Measurements from ENCODE around the gene EBF4. TPM values are rescaled to one million over a fixed set of nuclear protein-coding genes. Genes with fewer than 3 reads are reported as not detected.

The EBF4 gene
- polyA plus RNA-seq, 6 donors from 2014 or later, result 0.28 TPM; not detected in 5

GRCh38 chr20:2708665-2709064 lies 16.1 kb downstream of the EBF4 start:
- H3K4me3 Mint-ChIP-seq, result no peak overlapping the region
- no peaks in the 10 kb centered on the region for H3K4me1 Mint-ChIP-seq
- ATAC-seq (ENCODE audit: low read depth in 2 of 2) (no peak), DNase-seq (no peak)
- peaks cover 12 to 34% (median 32%) of the 10 kb centered on the region in 3 donors for H3K27me3 Mint-ChIP-seq
- no peaks in the 10 kb centered on the region for H3K9me3 Mint-ChIP-seq
- H3K36me3 Mint-ChIP-seq, result no peaks in the 10 kb centered on the region
- H3K27ac Mint-ChIP-seq, result no peak overlapping the region

GRCh38 chr20:2709205-2709981 lies 16.8 kb downstream of the EBF4 start:
- ATAC-seq (ENCODE audit: low read depth in 2 of 2), result no peak
- no peak overlapping the region for H3K4me3 Mint-ChIP-seq
- no peak overlapping the region for H3K27ac Mint-ChIP-seq
- DNase-seq, result no peak
- no peaks in the 10 kb centered on the region for H3K9me3 Mint-ChIP-seq
- peaks cover 10 to 32% (median 30%) of the 10 kb centered on the region in 3 donors for H3K27me3 Mint-ChIP-seq
- H3K36me3 Mint-ChIP-seq, result no peaks in the 10 kb centered on the region
- no peaks in the 10 kb centered on the region for H3K4me1 Mint-ChIP-seq

GRCh38 chr20:2713285-2713684 lies 20.7 kb downstream of the EBF4 start:
- Mint-ChIP-seq H3K4me3 (no peak overlapping the region), H3K36me3 (peaks cover 0 to 4% of the 10 kb centered on the region in 2 donors), H3K27ac (no peak overlapping the region), H3K4me1 (no peaks in the 10 kb centered on the region), H3K27me3 (peaks cover 0 to 5% (median 5%) of the 10 kb centered on the region in 3 donors), H3K9me3 (peaks cover 0 to 19% (median 8%) of the 10 kb centered on the region in 7 donors)
- ATAC-seq (ENCODE audit: low read depth in 2 of 2), result no peak
- no peak for DNase-seq

GRCh38 chr20:2729251-2729713 lies 36.7 kb downstream of the EBF4 start:
- Mint-ChIP-seq H3K4me1 (peaks cover 6 to 15% (median 7%) of the 10 kb centered on the region in 3 donors), H3K9me3 (peaks cover 0 to 33% (median 19%) of the 10 kb centered on the region in 7 donors), H3K27ac (peak overlapping the region in 2 of 6 donors; percentile 19 to 83), H3K36me3 (peaks cover 0 to 18% of the 10 kb centered on the region in 2 donors), H3K27me3 (peaks cover 40 to 78% (median 43%) of the 10 kb centered on the region in 3 donors), H3K4me3 (peak overlapping the region in 1 of 8 donors; percentile 69)
- ATAC-seq (ENCODE audit: low read depth in 2 of 2) (peak; percentile 83 to 90), DNase-seq (no peak)

GRCh38 chr20:2729791-2730190 lies 37.2 kb downstream of the EBF4 start:
- Mint-ChIP-seq H3K27me3 (peaks cover 40 to 79% (median 44%) of the 10 kb centered on the region in 3 donors), H3K27ac (no peak overlapping the region), H3K9me3 (peaks cover 0 to 35% (median 19%) of the 10 kb centered on the region in 7 donors), H3K4me3 (no peak overlapping the region), H3K36me3 (peaks cover 0 to 17% of the 10 kb centered on the region in 2 donors), H3K4me1 (peaks cover 6 to 15% (median 7%) of the 10 kb centered on the region in 3 donors)
- ATAC-seq (ENCODE audit: low read depth in 2 of 2) (no peak), DNase-seq (no peak)

GRCh38 chr20:2734899-2735298 lies 42.3 kb downstream of the EBF4 start:
- ATAC-seq (ENCODE audit: low read depth in 2 of 2) (no peak), DNase-seq (no peak)
- Mint-ChIP-seq H3K27ac (no peak overlapping the region), H3K9me3 (peaks cover 0 to 26% (median 17%) of the 10 kb centered on the region in 7 donors), H3K4me1 (peaks cover 0 to 6% (median 0%) of the 10 kb centered on the region in 3 donors), H3K4me3 (no peak overlapping the region), H3K27me3 (peaks cover 27 to 84% (median 45%) of the 10 kb centered on the region in 3 donors), H3K36me3 (peaks cover 0 to 9% of the 10 kb centered on the region in 2 donors)

GRCh38 chr20:2736441-2736840 lies 43.9 kb downstream of the EBF4 start:
- no peaks in the 10 kb centered on the region for H3K4me1 Mint-ChIP-seq
- no peak overlapping the region for H3K4me3 Mint-ChIP-seq

GRCh38 chr20:2738331-2739041 lies 45.9 kb downstream of the EBF4 start:
- Mint-ChIP-seq H3K4me3 (no peak overlapping the region), H3K27ac (no peak overlapping the region), H3K27me3 (peaks cover 37 to 84% (median 71%) of the 10 kb centered on the region in 3 donors), H3K4me1 (peaks cover 5 to 8% (median 6%) of the 10 kb centered on the region in 3 donors), H3K9me3 (peaks cover 0 to 12% (median 1%) of the 10 kb centered on the region in 7 donors), H3K36me3 (peaks cover 0 to 2% of the 10 kb centered on the region in 2 donors)
- DNase-seq (no peak), ATAC-seq (ENCODE audit: low read depth in 2 of 2) (no peak)

More at GRCh38 chr20:2736441-2736840, 43.9 kb downstream of the EBF4 start:
- Mint-ChIP-seq H3K27ac (no peak overlapping the region), H3K27me3 (peaks cover 33 to 84% (median 54%) of the 10 kb centered on the region in 3 donors), H3K36me3 (peaks cover 0 to 9% of the 10 kb centered on the region in 2 donors), H3K9me3 (peaks cover 0 to 26% (median 17%) of the 10 kb centered on the region in 7 donors)
- DNase-seq, result no peak
- ATAC-seq (ENCODE audit: low read depth in 2 of 2), result no peak

GRCh38 chr20:2739042-2739398 lies 46.4 kb downstream of the EBF4 start:
- Mint-ChIP-seq H3K36me3 (no peaks in the 10 kb centered on the region), H3K9me3 (peaks cover 0 to 10% (median 0%) of the 10 kb centered on the region in 7 donors), H3K27ac (no peak overlapping the region), H3K27me3 (peaks cover 36 to 85% (median 73%) of the 10 kb centered on the region in 3 donors), H3K4me3 (no peak overlapping the region), H3K4me1 (peaks cover 5 to 8% (median 6%) of the 10 kb centered on the region in 3 donors)
- no peak for DNase-seq
- no peak for ATAC-seq (ENCODE audit: low read depth in 2 of 2)

GRCh38 chr20:2740702-2741101 lies 48.1 kb downstream of the EBF4 start:
- peaks cover 5 to 8% (median 6%) of the 10 kb centered on the region in 3 donors for H3K4me1 Mint-ChIP-seq

GRCh38 chr20:2741463-2741862 lies 48.9 kb downstream of the EBF4 start:
- Mint-ChIP-seq H3K36me3 (no peaks in the 10 kb centered on the region), H3K9me3 (no peaks in the 10 kb centered on the region), H3K27ac (no peak overlapping the region), H3K4me3 (no peak overlapping the region), H3K4me1 (peaks cover 5 to 8% (median 6%) of the 10 kb centered on the region in 3 donors), H3K27me3 (peaks cover 23 to 84% (median 70%) of the 10 kb centered on the region in 3 donors)
- DNase-seq (no peak), ATAC-seq (ENCODE audit: low read depth in 2 of 2) (no peak)

More at GRCh38 chr20:2740702-2741101, 48.1 kb downstream of the EBF4 start:
- H3K36me3 Mint-ChIP-seq, result no peaks in the 10 kb centered on the region
- peaks cover 27 to 80% (median 69%) of the 10 kb centered on the region in 3 donors for H3K27me3 Mint-ChIP-seq
- ATAC-seq (ENCODE audit: low read depth in 2 of 2) (no peak), DNase-seq (no peak)
- H3K4me3 Mint-ChIP-seq, result peak overlapping the region in 1 of 8 donors; percentile 21
- H3K27ac Mint-ChIP-seq, result no peak overlapping the region
- H3K9me3 Mint-ChIP-seq, result no peaks in the 10 kb centered on the region

GRCh38 chr20:2741881-2742280 lies 49.3 kb downstream of the EBF4 start:
- H3K27ac Mint-ChIP-seq, result no peak overlapping the region
- H3K4me1 Mint-ChIP-seq, result peaks cover 5 to 8% (median 6%) of the 10 kb centered on the region in 3 donors
- DNase-seq, result no peak

GRCh38 chr20:2742431-2742830 lies 49.9 kb downstream of the EBF4 start:
- H3K27me3 Mint-ChIP-seq, result peaks cover 20 to 80% (median 64%) of the 10 kb centered on the region in 3 donors
- H3K4me3 Mint-ChIP-seq, result no peak overlapping the region
- H3K4me1 Mint-ChIP-seq, result peaks cover 5 to 8% (median 6%) of the 10 kb centered on the region in 3 donors
- no peaks in the 10 kb centered on the region for H3K9me3 Mint-ChIP-seq
- no peaks in the 10 kb centered on the region for H3K36me3 Mint-ChIP-seq
- ATAC-seq (ENCODE audit: low read depth in 2 of 2), result no peak
- DNase-seq, result no peak
- H3K27ac Mint-ChIP-seq, result no peak overlapping the region

More at GRCh38 chr20:2741881-2742280, 49.3 kb downstream of the EBF4 start:
- no peak for ATAC-seq (ENCODE audit: low read depth in 2 of 2)
- Mint-ChIP-seq H3K4me3 (no peak overlapping the region), H3K36me3 (no peaks in the 10 kb centered on the region), H3K27me3 (peaks cover 20 to 84% (median 66%) of the 10 kb centered on the region in 3 donors), H3K9me3 (no peaks in the 10 kb centered on the region)
